K562 (cell line): ENCODE results near the gene NPPC. TPM values are rescaled to one million over a fixed set of nuclear protein-coding genes. Genes with fewer than 3 reads are reported as not detected.

Experiments
- ATAC-seq: fragments of 200-7000 bp; cut with Tn5 transposase; 3 replicates; pipeline ENCODE4 v1.9.1; 2020; ENCODE audit warnings: moderate library complexity
- BruUV-seq: library from RNA; stranded (reverse); fragments of 400-500 nt; replicated peaks from 2 replicates; lab custom pipeline; 2021; lab: Mats Ljungman, UMichigan
- CTCF ChIA-PET: fragments of 300-600 bp; formaldehyde crosslinking; extraction: SDS; loops from one replicate; lab custom pipeline; 2021; ENCODE audit warnings: low intra/inter-chr PET ratio; lab: Yijun Ruan, JAX
- POLR2A ChIA-PET: fragments of 300-600, 350-650 bp; sonication (Branson Sonifier 250); formaldehyde crosslinking; extraction: SDS; loops from one replicate; lab custom pipeline; 2021; ENCODE audit warnings: antibody characterized with exemption, inconsistent platforms; lab: Yijun Ruan, JAX
- DNase-seq, 4 experiments: peaks; one replicate each; pipeline versions ENCODE4 v3.0.0 to v3.0.0-alpha.2; 2011 to 2018; ENCODE audit warnings: low spot score in 3 of 4, mixed read lengths in 3 of 4; ENCODE audit errors: extremely low read depth in 1 of 4
- FAIRE-seq: peaks from 2 replicates; lab custom pipeline; 2011; peaks lifted over from hg19 to GRCh38; lab: Jason Lieb, UNC
- H2AFZ ChIP-seq: 2 replicates; pipeline ENCODE4 v1.6.0; 2011; ENCODE audit warnings: low read depth, low read length, control low read depth, inconsistent platforms
- H3K27ac ChIP-seq: fragments of 200-600 bp; 3 replicates; pipeline ENCODE4 v1.8.0; 2011; ENCODE audit warnings: low read depth, mild to moderate bottlenecking, control low read depth, inconsistent platforms, low read length, moderate library complexity, mixed read lengths; ENCODE audit errors: extremely low read depth
- H3K27me3 ChIP-seq, 2 experiments: fragments of 300-600 bp in 1 of 2; 2 replicates in 1 of 2; 3 replicates in 1 of 2; pipeline versions ENCODE4 v1.6.0 to v1.8.0; 2011; ENCODE audit warnings: inconsistent platforms in 2 of 2, low read length in 2 of 2, mild to moderate bottlenecking in 1 of 2, mixed read lengths in 1 of 2, moderate library complexity in 1 of 2; ENCODE audit not compliant: control insufficient read depth in 2 of 2, insufficient read depth in 2 of 2
- H3K36me3 ChIP-seq: fragments of 300-600 bp; 3 replicates; pipeline ENCODE4 v1.8.0; 2011; ENCODE audit warnings: mild to moderate bottlenecking, low read length, inconsistent platforms; ENCODE audit not compliant: control insufficient read depth, insufficient read depth
- H3K4me1 ChIP-seq, 2 experiments: fragments of 200-600 bp in 1 of 2; replicated peaks in 1 of 2; 2 replicates in 1 of 2; 3 replicates in 1 of 2; pipeline versions ENCODE4 v1.5.1 to v1.8.0; 2011; ENCODE audit warnings: inconsistent platforms in 2 of 2, low read length in 2 of 2, mild to moderate bottlenecking in 1 of 2, mixed read lengths in 1 of 2, moderate library complexity in 1 of 2; ENCODE audit not compliant: control insufficient read depth in 2 of 2, insufficient read depth in 2 of 2
- H3K4me2 ChIP-seq: 2 replicates; pipeline ENCODE4 v1.6.1; 2011; ENCODE audit warnings: low read length, control low read depth, inconsistent platforms, mixed read lengths; ENCODE audit not compliant: insufficient read depth
- H3K4me3 ChIP-seq: fragments of 200-600 bp; sonication (generic), shearing (Covaris generic); 2 replicates; pipeline ENCODE4 v1.5.1; 2016; ENCODE audit warnings: control low read depth, inconsistent platforms
- H3K79me2 ChIP-seq: fragments of 200-600 bp; 3 replicates; pipeline ENCODE4 v1.8.0; 2011; ENCODE audit warnings: low read length, inconsistent platforms; ENCODE audit not compliant: control insufficient read depth, insufficient read depth
- H3K9ac ChIP-seq, 2 experiments: 2 replicates each; pipeline versions ENCODE4 v1.6.0 to v1.6.1; 2011; ENCODE audit warnings: low read depth in 2 of 2, low read length in 2 of 2, control low read depth in 1 of 2, inconsistent platforms in 1 of 2, mild to moderate bottlenecking in 1 of 2, mixed read lengths in 1 of 2; ENCODE audit not compliant: insufficient read depth in 1 of 2
- H3K9me1 ChIP-seq: one replicate; pipeline ENCODE4 v1.6.0; 2011; ENCODE audit warnings: inconsistent platforms, mild to moderate bottlenecking, low read length, moderate library complexity; ENCODE audit not compliant: control insufficient read depth, insufficient read depth
- H3K9me3 ChIP-seq: replicated peaks from 2 replicates; pipeline ENCODE4 v1.5.1; 2011; ENCODE audit warnings: low read depth, low read length, inconsistent platforms; ENCODE audit not compliant: control insufficient read depth, insufficient read depth
- H4K20me1 ChIP-seq: replicated peaks from 2 replicates; pipeline ENCODE4 v1.6.1; 2011; ENCODE audit warnings: low read length, inconsistent platforms, mixed read lengths; ENCODE audit not compliant: control insufficient read depth, insufficient read depth
- CREB3L1 ChIP-seq: fragments of 450-650 bp; IDR thresholded peaks from 2 replicates; pipeline ENCODE4 v1.6.1; 2014; ENCODE audit warnings: low read depth, mild to moderate bottlenecking, moderate library complexity, borderline replicate concordance
- HNRNPH1 ChIP-seq: fragments of 200-400 bp; formaldehyde crosslinking; optimal IDR thresholded peaks from 2 replicates; pipeline ENCODE3; 2017; ENCODE audit warnings: low read depth, mild to moderate bottlenecking, low read length, moderate library complexity
- RUNX1 ChIP-seq: sonication (generic); IDR thresholded peaks from 2 replicates; pipeline ENCODE4 v1.6.1; 2016; ENCODE audit warnings: antibody characterized with exemption, low read depth
- TAF15 ChIP-seq: fragments of 200-400 bp; formaldehyde crosslinking; IDR thresholded peaks from 2 replicates; pipeline ENCODE4 v1.6.1; 2017; ENCODE audit warnings: mild to moderate bottlenecking, low read depth, low read length, moderate library complexity
- ZNF398 ChIP-seq: fragments of 250-450 bp; sonication (Bioruptor Pico); IDR thresholded peaks from 2 replicates; pipeline ENCODE4 v1.8.0; 2021; ENCODE audit warnings: moderate library complexity, mild to moderate bottlenecking, inconsistent platforms
- WGBS: fragments of 100-300 bp; shearing (Covaris generic); methylation state at CpG from one replicate; pipeline ENCODE4 v1.1.6; 2016; ENCODE audit warnings: low coverage, mixed read lengths; ENCODE audit not compliant: insufficient coverage; ENCODE audit errors: missing lambda C conversion rate; 5-methylcytosine and 5-hydroxymethylcytosine counted together
- in situ Hi-C: fragments of 300-500 bp; cut with MboI; formaldehyde crosslinking; loops from 4 replicates; pipeline ENCODE4 v1.15.0; 2018; ENCODE audit warnings: inconsistent platforms, mixed read lengths
- intact Hi-C: fragments of 100-400 bp; cut with micrococcal nuclease; formaldehyde crosslinking; loops from 2 replicates; pipeline ENCODE4 v1.14.2; 2022
- polyA plus RNA-seq, 8 experiments: library from polyadenylated mRNA; depleted of rRNA in 4 of 8; stranded (reverse) in 5 of 8; unstranded in 3 of 8; fragments of >200 nt; fragmentation: Nextera tagmentation in 2 of 8; fragmentation: Illumina TruSeq in 1 of 8; extraction: Ambion mirVana in 2 of 8; extraction: Trizol in 1 of 8; gene quantifications; 2 replicates each; pipeline versions ENCODE4 v1.2.1 to v1.2.3, GENCODE V29; 2011 to 2014; ENCODE audit warnings: inconsistent platforms in 1 of 8, missing spikeins in 1 of 8
- total RNA-seq, 7 experiments: library from RNA; depleted of rRNA in 6 of 7; stranded (reverse); fragments of >200 nt in 6 of 7; fragmentation: Illumina TruSeq in 2 of 7; extraction: Trizol in 2 of 7; gene quantifications; 2 replicates each; pipeline versions ENCODE4 v1.2.1 to v1.2.3, GENCODE V29; 2011 to 2021; ENCODE audit warnings: low replicate concordance in 1 of 7
- TF ChIP-seq, protein P1 (sequence below): fragments of 450-650 bp; IDR thresholded peaks from 2 replicates; pipeline ENCODE4 v1.6.1; 2017; ENCODE audit warnings: antibody characterized with exemption

NPPC gene
- total and polyA plus RNA-seq, 9 of the 15 experiments (the other 6 are each of a cell fraction or from before 2014, with no cell fraction given), result not detected

- no peak for DNase-seq
- ChIA-PET CTCF (interaction anchor here (0.6 to 2.8 kb wide), 2 partner anchors 78 to 215 kb away, joined by 3 to 30 read pairs; no protein-coding TSS in a partner anchor), POLR2A (no interaction called here)
- H3K36me3 ChIP-seq, result no peaks in the 10 kb centered on the region
- no peak overlapping the region for H3K4me3 ChIP-seq
- H2AFZ ChIP-seq, result no peak overlapping the region
- ATAC-seq, result no peak
- peaks cover 0 to 30% of the 10 kb centered on the region in 2 experiments; a peak in 3 of 5 replicates for H3K4me1 ChIP-seq
- WGBS, result 28% methylated on average over 28 of the region's 51 CpGs
- in situ Hi-C loops, result no loop called here
- peaks cover 30 to 68% of the 10 kb centered on the region in 2 experiments for H3K27me3 ChIP-seq
- intact Hi-C loops, result loop anchor here (5.0 kb wide), 2 partner anchors 215 to 400 kb away; no protein-coding TSS in a partner anchor
- no TSS peak for BruUV-seq
- H3K27ac ChIP-seq, result no peak overlapping the region
- FAIRE-seq, result no peak
- H4K20me1 ChIP-seq, result peaks cover 4% of the 10 kb centered on the region
- no peak for TF ChIP-seq CREB3L1
- TF ChIP-seq, protein P1, sequence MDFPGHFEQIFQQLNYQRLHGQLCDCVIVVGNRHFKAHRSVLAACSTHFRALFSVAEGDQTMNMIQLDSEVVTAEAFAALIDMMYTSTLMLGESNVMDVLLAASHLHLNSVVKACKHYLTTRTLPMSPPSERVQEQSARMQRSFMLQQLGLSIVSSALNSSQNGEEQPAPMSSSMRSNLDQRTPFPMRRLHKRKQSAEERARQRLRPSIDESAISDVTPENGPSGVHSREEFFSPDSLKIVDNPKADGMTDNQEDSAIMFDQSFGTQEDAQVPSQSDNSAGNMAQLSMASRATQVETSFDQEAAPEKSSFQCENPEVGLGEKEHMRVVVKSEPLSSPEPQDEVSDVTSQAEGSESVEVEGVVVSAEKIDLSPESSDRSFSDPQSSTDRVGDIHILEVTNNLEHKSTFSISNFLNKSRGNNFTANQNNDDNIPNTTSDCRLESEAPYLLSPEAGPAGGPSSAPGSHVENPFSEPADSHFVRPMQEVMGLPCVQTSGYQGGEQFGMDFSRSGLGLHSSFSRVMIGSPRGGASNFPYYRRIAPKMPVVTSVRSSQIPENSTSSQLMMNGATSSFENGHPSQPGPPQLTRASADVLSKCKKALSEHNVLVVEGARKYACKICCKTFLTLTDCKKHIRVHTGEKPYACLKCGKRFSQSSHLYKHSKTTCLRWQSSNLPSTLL, result no peak
- no peak for TF ChIP-seq HNRNPH1
- no peak for TF ChIP-seq RUNX1
- TF ChIP-seq ZNF398 (CRISPR knock-in tag), result no peak
- no peak for TF ChIP-seq TAF15
- TF ChIP-seq, all 486 proteins: peak for 0
- no peaks in the 10 kb centered on the region for H3K9me1 ChIP-seq
- no peak overlapping the region for H3K9ac ChIP-seq
- H3K4me2 ChIP-seq, result no peak overlapping the region; the same call in 1 of the 2 replicates
- H3K79me2 ChIP-seq, result no peaks in the 10 kb centered on the region
- no peaks in the 10 kb centered on the region for H3K9me3 ChIP-seq
Measured at GRCh38 chr2:231926761-231927565, 767 bp upstream of the NPPC start.
